GM18519 (cell line): Measurements from ENCODE around the gene PSME1.

Source experiments
- ATAC-seq: cut with Tn5 transposase; IDR thresholded peaks from one replicate; pipeline ENCODE4 v1.9.1; 2021; ENCODE audit warnings: mild to moderate bottlenecking, moderate library complexity; ENCODE audit not compliant: unreplicated experiment, low FRiP score

The PSME1 gene

GRCh38 chr14:24144451-24144850, 8.5 kb downstream of the PSME1 start:
- ATAC-seq, result no peak

- no peak for ATAC-seq
These were observed 9.2 kb downstream of the PSME1 start for GRCh38 chr14:24145219-24145618.

- ATAC-seq, result no peak
These were observed 9.9 kb downstream of the PSME1 start for GRCh38 chr14:24145690-24146452.

- peak; percentile 41 for ATAC-seq
These were observed 10.5 kb downstream of the PSME1 start, which contains the start of gene PSME2 for GRCh38 chr14:24146453-24146977. PSME2 (minus strand) TSS chr14:24146610; CDS start chr14:24146581, 29 bp downstream.

- peak; percentile 65 for ATAC-seq
These were observed 11.2 kb downstream of the PSME1 start, which contains the start of gene RNF31 for GRCh38 chr14:24146978-24147760. RNF31 (plus strand) TSS chr14:24147498; CDS start chr14:24147699, 201 bp downstream.

GRCh38 chr14:24147761-24148428, 11.9 kb downstream of the PSME1 start:
- no peak for ATAC-seq

GRCh38 chr14:24149302-24149969, 13.4 kb downstream of the PSME1 start:
- ATAC-seq, result no peak

GRCh38 chr14:24150061-24150460, 14.1 kb downstream of the PSME1 start:
- ATAC-seq, result no peak

- no peak for ATAC-seq
These were observed 14.6 kb downstream of the PSME1 start for GRCh38 chr14:24150567-24150966.

- no peak for ATAC-seq
These were observed 15.0 kb downstream of the PSME1 start for GRCh38 chr14:24150993-24151392.

- ATAC-seq, result no peak
These were observed 15.5 kb downstream of the PSME1 start for GRCh38 chr14:24151404-24152080.

- no peak for ATAC-seq
These were observed 19.1 kb downstream of the PSME1 start for GRCh38 chr14:24155100-24155499.

GRCh38 chr14:24156840-24157239, 20.8 kb downstream of the PSME1 start:
- no peak for ATAC-seq

GRCh38 chr14:24157331-24157730, 21.3 kb downstream of the PSME1 start:
- no peak for ATAC-seq

- no peak for ATAC-seq
These were observed 23.9 kb downstream of the PSME1 start for GRCh38 chr14:24159777-24160498.

GRCh38 chr14:24160499-24160849, 24.5 kb downstream of the PSME1 start:
- ATAC-seq, result no peak

- ATAC-seq, result peak; percentile 58
These were observed 25.1 kb downstream of the PSME1 start, which contains the start of gene IRF9 for GRCh38 chr14:24160850-24161804. IRF9 (plus strand) TSS chr14:24161265; CDS start chr14:24162145, 880 bp downstream.

GRCh38 chr14:24162093-24162492, 26.1 kb downstream of the PSME1 start:
- ATAC-seq, result no peak
